PC-3 (cell line): Measurements from ENCODE around the gene KRT2. TPM values are rescaled to one million over a fixed set of nuclear protein-coding genes. Genes with fewer than 3 reads are reported as not detected.

Source experiments
- ATAC-seq: fragments of 200-7000 bp; cut with Tn5 transposase; 2 replicates; pipeline ENCODE4 v1.9.1; 2020; ENCODE audit warnings: mild to moderate bottlenecking, moderate library complexity
- BruUV-seq: library from RNA; stranded (reverse); fragments of 400-500 nt; replicated peaks from 2 replicates; lab custom pipeline; 2021; lab: Mats Ljungman, UMichigan
- CTCF ChIA-PET: fragments of 300-600 bp; sonication (Branson Sonifier 250); formaldehyde crosslinking; loops from one replicate; lab custom pipeline; 2022; ENCODE audit warnings: antibody characterized with exemption; lab: Charles Lee
- POLR2A ChIA-PET: fragments of 300-600 bp; sonication (Branson Sonifier 250); formaldehyde crosslinking; loops from one replicate; lab custom pipeline; 2022; ENCODE audit warnings: antibody characterized with exemption; ENCODE audit not compliant: unreplicated experiment; lab: Charles Lee
- DNase-seq: peaks from one replicate; pipeline ENCODE4 v3.0.0-alpha.2; 2015
- H2AFZ ChIP-seq: fragments of 300-600 bp; sonication (generic); 2 replicates; pipeline ENCODE4 v1.6.0; 2016; ENCODE audit warnings: antibody characterized with exemption, low read length
- H3F3A ChIP-seq: fragments of 300-600 bp; sonication (generic); one replicate; pipeline ENCODE4 v1.6.0; 2017; ENCODE audit warnings: antibody characterized with exemption, low read length, control low read depth, mild to moderate bottlenecking; ENCODE audit not compliant: unreplicated experiment
- H3K27ac ChIP-seq: fragments of 300-600 bp; sonication (generic); 2 replicates; pipeline ENCODE4 v1.5.1; 2016; ENCODE audit warnings: mild to moderate bottlenecking, low read length
- H3K27me3 ChIP-seq: fragments of 300-600 bp; sonication (generic); 2 replicates; pipeline ENCODE4 v1.6.1; 2016; ENCODE audit warnings: low read length, mixed read lengths
- H3K36me3 ChIP-seq: fragments of 300-600 bp; sonication (generic); 2 replicates; pipeline ENCODE4 v1.6.1; 2016; ENCODE audit warnings: low read depth, mixed run types, low read length, mixed read lengths
- H3K4me1 ChIP-seq: fragments of 300-600 bp; sonication (generic); 2 replicates; pipeline ENCODE4 v1.5.1; 2016; ENCODE audit warnings: low read length; ENCODE audit not compliant: insufficient read depth
- H3K4me2 ChIP-seq: fragments of 300-600 bp; sonication (generic); 2 replicates; pipeline ENCODE4 v1.6.0; 2016; ENCODE audit warnings: low read length
- H3K4me3 ChIP-seq: fragments of 300-600 bp; sonication (generic); 2 replicates; pipeline ENCODE4 v1.5.1; 2016; ENCODE audit warnings: mild to moderate bottlenecking, low read length, mixed read lengths
- H3K79me2 ChIP-seq: fragments of 300-600 bp; sonication (generic); 2 replicates; pipeline ENCODE4 v1.6.1; 2017; ENCODE audit warnings: low read length, mixed read lengths
- H3K9ac ChIP-seq: fragments of 300-600 bp; sonication (generic); 2 replicates; pipeline ENCODE4 v1.6.0; 2016; ENCODE audit warnings: mild to moderate bottlenecking, low read length
- H3K9me2 ChIP-seq: fragments of 300-600 bp; sonication (generic); replicated peaks from 2 replicates; pipeline ENCODE4 v1.6.1; 2016; ENCODE audit warnings: mixed run types, low read length, mixed read lengths
- H3K9me3 ChIP-seq: fragments of 300-600 bp; sonication (generic); 2 replicates; pipeline ENCODE4 v1.6.1; 2016; ENCODE audit warnings: low read length, mixed read lengths
- H4K20me1 ChIP-seq: fragments of 300-600 bp; sonication (generic); 2 replicates; pipeline ENCODE4 v1.6.1; 2016; ENCODE audit warnings: low read length, mixed read lengths
- EZH2 ChIP-seq: fragments of 300-600 bp; sonication (generic); IDR thresholded peaks from one replicate; pipeline ENCODE4 v1.6.1; 2017; ENCODE audit warnings: antibody characterized with exemption, mild to moderate bottlenecking, low read length; ENCODE audit not compliant: unreplicated experiment
- EZH2phosphoT487 ChIP-seq: fragments of 300-600 bp; sonication (generic); IDR thresholded peaks from 2 replicates; pipeline ENCODE4 v1.6.1; 2018; ENCODE audit warnings: mild to moderate bottlenecking, antibody characterized with exemption, low read length, borderline replicate concordance
- intact Hi-C: fragments of 100-400 bp; cut with micrococcal nuclease; formaldehyde crosslinking; loops from 2 replicates; pipeline ENCODE4 v1.9.0; 2023
- total RNA-seq: library from RNA; depleted of rRNA; stranded (reverse); fragments of >200 nt; gene quantifications from 2 replicates; pipeline ENCODE4 v1.2.3, GENCODE V29; 2014
- TF ChIP-seq, protein P1 (sequence below): fragments of 300-600 bp; sonication (generic); conservative IDR thresholded peaks from 2 replicates; pipeline ENCODE4 v1.5.1; 2017; ENCODE audit warnings: antibody characterized with exemption, low read depth, mild to moderate bottlenecking, low read length

Gene KRT2
- total RNA-seq, 1 experiment from 2014 or later: not detected

DNA sequence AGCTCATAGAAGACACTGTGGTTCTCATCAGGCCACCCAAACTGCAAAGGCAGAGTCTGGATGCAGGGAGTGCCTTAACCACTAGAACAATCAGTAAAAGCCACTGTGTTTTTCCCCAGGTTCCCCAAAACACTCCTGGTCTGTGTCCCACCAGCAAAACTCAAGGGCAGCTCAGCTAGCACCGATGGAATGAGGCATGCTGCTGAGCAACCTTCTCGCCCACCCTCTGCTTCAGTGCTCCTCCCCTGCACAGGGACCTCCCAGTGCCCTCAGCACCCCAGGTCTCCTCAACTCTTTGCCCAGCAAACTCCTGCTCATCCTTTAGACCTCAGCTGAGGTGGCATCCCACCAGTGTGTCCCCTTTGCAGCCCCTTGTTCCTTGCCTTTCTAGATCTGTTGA is 47.4 kb upstream of the KRT2 start:
- intact Hi-C loops: no loop called here

DNA sequence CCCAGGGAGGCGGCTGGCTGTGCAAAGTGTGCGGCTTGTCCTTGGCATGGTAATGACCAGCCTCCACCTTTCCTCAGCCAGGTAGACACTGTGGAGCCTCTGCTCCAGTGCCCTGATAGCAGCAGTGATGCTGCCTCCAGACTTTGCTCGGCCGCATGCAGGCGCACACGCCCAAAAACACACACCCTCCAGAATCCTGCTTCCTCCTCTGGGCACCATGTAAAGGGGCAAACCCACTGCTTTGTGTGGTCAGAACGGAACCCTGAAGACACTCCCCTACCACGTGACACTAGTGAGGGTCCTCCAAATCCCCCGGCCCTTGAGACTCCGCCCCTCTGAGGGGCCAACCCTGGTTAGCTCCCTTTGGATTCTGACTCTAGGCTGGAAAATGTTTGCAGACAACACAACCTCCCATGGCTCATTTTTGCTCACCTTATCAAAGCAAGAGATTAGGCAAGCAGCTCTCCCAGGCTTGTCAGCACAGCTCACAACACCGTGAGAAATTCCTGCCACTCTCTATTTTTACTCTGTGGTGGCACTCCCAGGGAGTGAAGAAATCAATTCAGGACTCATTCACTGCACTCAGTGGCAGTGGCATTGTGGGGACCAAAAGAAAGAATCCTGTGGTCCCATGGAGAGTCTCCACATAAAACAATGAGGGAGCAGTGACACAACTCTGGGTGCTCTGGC is 46.8 kb upstream of the KRT2 start:
- Histone ChIP-seq H3K9me2 (no peaks in the 10 kb centered on the region), H3K4me1 (no peaks in the 10 kb centered on the region), H3K4me3 (no peak overlapping the region), H3K27me3 (peaks cover 42% of the 10 kb centered on the region), H4K20me1 (no peaks in the 10 kb centered on the region), H3K36me3 (no peaks in the 10 kb centered on the region), H3K9me3 (no peaks in the 10 kb centered on the region), H3K79me2 (no peaks in the 10 kb centered on the region), H3K27ac (no peak overlapping the region), H3F3A (no peaks in the 10 kb centered on the region), H3K4me2 (no peak overlapping the region), H2AFZ (no peak overlapping the region), H3K9ac (no peak overlapping the region)
- CTCF ChIA-PET: no interaction called here
- BruUV-seq: no TSS peak
- POLR2A ChIA-PET: no interaction called here
- no peak for DNase-seq
- ATAC-seq: no peak
- TF ChIP-seq EZH2: no peak
- no peak for TF ChIP-seq EZH2phosphoT487
- TF ChIP-seq, protein P1, sequence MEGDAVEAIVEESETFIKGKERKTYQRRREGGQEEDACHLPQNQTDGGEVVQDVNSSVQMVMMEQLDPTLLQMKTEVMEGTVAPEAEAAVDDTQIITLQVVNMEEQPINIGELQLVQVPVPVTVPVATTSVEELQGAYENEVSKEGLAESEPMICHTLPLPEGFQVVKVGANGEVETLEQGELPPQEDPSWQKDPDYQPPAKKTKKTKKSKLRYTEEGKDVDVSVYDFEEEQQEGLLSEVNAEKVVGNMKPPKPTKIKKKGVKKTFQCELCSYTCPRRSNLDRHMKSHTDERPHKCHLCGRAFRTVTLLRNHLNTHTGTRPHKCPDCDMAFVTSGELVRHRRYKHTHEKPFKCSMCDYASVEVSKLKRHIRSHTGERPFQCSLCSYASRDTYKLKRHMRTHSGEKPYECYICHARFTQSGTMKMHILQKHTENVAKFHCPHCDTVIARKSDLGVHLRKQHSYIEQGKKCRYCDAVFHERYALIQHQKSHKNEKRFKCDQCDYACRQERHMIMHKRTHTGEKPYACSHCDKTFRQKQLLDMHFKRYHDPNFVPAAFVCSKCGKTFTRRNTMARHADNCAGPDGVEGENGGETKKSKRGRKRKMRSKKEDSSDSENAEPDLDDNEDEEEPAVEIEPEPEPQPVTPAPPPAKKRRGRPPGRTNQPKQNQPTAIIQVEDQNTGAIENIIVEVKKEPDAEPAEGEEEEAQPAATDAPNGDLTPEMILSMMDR: no peak
- intact Hi-C loops: no loop called here

More for the DNA sequence above, 47.4 kb upstream of the KRT2 start:
- Histone ChIP-seq H3K9ac (no peak overlapping the region), H3K79me2 (no peaks in the 10 kb centered on the region), H3K27ac (no peak overlapping the region), H3K4me3 (no peak overlapping the region), H3F3A (no peaks in the 10 kb centered on the region), H3K27me3 (peaks cover 44% of the 10 kb centered on the region), H2AFZ (no peak overlapping the region), H4K20me1 (no peaks in the 10 kb centered on the region), H3K4me1 (no peaks in the 10 kb centered on the region), H3K36me3 (no peaks in the 10 kb centered on the region), H3K9me3 (no peaks in the 10 kb centered on the region), H3K9me2 (no peaks in the 10 kb centered on the region), H3K4me2 (no peak overlapping the region)
- no TSS peak for BruUV-seq
- ChIA-PET CTCF (no interaction called here), POLR2A (no interaction called here)
- TF ChIP-seq, protein P1: no peak
- no peak for TF ChIP-seq EZH2phosphoT487
- TF ChIP-seq EZH2: no peak
- ATAC-seq (no peak), DNase-seq (no peak)

DNA sequence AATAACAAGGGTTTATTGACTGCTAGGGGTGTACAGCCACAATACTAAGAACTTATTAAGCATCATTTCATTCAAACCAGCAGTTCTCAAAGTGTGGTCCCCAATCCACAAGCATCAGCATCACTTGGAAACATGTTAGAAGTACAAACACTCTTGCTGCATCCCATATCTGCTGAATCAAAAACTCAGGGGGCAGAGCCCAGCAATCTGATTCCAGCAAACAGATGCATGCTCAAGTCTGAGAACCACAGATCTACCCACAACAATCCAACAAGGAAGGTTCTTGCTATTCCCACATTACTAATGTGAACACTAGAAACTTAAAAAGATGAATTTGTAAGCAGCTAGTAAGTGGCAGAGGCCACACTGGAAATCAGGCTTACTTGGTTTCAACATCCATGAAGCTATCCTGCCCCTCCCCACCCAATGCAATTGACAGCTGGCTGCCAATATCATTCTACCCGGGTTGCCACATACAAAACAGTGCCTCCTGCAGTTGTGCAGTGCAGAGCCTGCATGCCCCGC is 45.1 kb upstream of the KRT2 start:
- no peak for TF ChIP-seq EZH2
- TF ChIP-seq, protein P1: 0 out of 2 replicates have a peak, but pooled peaks have one; percentile 20
- no TSS peak for BruUV-seq

More for the DNA sequence above, 45.1 kb upstream of the KRT2 start:
- no peaks in the 10 kb centered on the region for H3K9me2 ChIP-seq
- intact Hi-C loops: no loop called here
- no peaks in the 10 kb centered on the region for H4K20me1 ChIP-seq
- H3K27me3 ChIP-seq: peaks cover 30% of the 10 kb centered on the region; the same call in 1 of the 2 replicates
- no peak overlapping the region for H3K4me2 ChIP-seq
- H3K36me3 ChIP-seq: no peaks in the 10 kb centered on the region
- DNase-seq (no peak), ATAC-seq (no peak)
- POLR2A ChIA-PET: no interaction called here
- CTCF ChIA-PET: no interaction called here
- H3K4me1 ChIP-seq: no peaks in the 10 kb centered on the region
- no peak overlapping the region for H2AFZ ChIP-seq
- no peak overlapping the region for H3K4me3 ChIP-seq
- H3K27ac ChIP-seq: no peak overlapping the region
- H3F3A ChIP-seq: no peaks in the 10 kb centered on the region
- no peaks in the 10 kb centered on the region for H3K79me2 ChIP-seq
- H3K9ac ChIP-seq: no peak overlapping the region
- H3K9me3 ChIP-seq: no peaks in the 10 kb centered on the region
